Skeletal muscle satellite cell (primary cell): ENCODE data around the gene KLHL29.

ENCODE experiments used
- H3K27me3 ChIP-seq: 2 replicates; pipeline ENCODE4 v1.7.0; 2013; ENCODE audit warnings: low read length; ENCODE audit not compliant: control insufficient read depth, insufficient read depth
- H3K36me3 ChIP-seq: 2 replicates; pipeline ENCODE4 v1.7.0; 2013; ENCODE audit warnings: mild to moderate bottlenecking, control low read depth, low read length; ENCODE audit not compliant: insufficient read depth
- H3K4me1 ChIP-seq: 2 replicates; pipeline ENCODE4 v1.7.0; 2013; ENCODE audit warnings: low read length; ENCODE audit not compliant: control insufficient read depth, insufficient read depth
- H3K4me2 ChIP-seq: 2 replicates; pipeline ENCODE4 v1.7.0; 2013; ENCODE audit warnings: mild to moderate bottlenecking, low read length
- H3K4me3 ChIP-seq: 2 replicates; pipeline ENCODE4 v1.7.0; 2013; ENCODE audit warnings: low read length
- H3K9ac ChIP-seq: 2 replicates; pipeline ENCODE4 v1.7.0; 2013; ENCODE audit warnings: mild to moderate bottlenecking, low read depth, low read length, moderate library complexity
- H3K9me3 ChIP-seq: replicated peaks from 2 replicates; pipeline ENCODE4 v1.7.0; 2013; ENCODE audit warnings: mild to moderate bottlenecking, control low read depth, low read length

KLHL29 gene

GRCh38 chr2:23668756-23669304 lies 283.9 kb downstream of the KLHL29 start:
- Histone ChIP-seq H3K27me3 (no peaks in the 10 kb centered on the region), H3K9me3 (no peaks in the 10 kb centered on the region), H3K9ac (no peak overlapping the region), H3K4me3 (no peak overlapping the region), H3K4me2 (no peak overlapping the region), H3K4me1 (no peaks in the 10 kb centered on the region), H3K36me3 (no peaks in the 10 kb centered on the region)

GRCh38 chr2:23669413-23670244 lies 284.6 kb downstream of the KLHL29 start:
- Histone ChIP-seq H3K36me3 (no peaks in the 10 kb centered on the region), H3K4me3 (no peak overlapping the region), H3K4me1 (no peaks in the 10 kb centered on the region), H3K9ac (no peak overlapping the region), H3K9me3 (no peaks in the 10 kb centered on the region), H3K27me3 (no peaks in the 10 kb centered on the region), H3K4me2 (no peak overlapping the region)

DNA sequence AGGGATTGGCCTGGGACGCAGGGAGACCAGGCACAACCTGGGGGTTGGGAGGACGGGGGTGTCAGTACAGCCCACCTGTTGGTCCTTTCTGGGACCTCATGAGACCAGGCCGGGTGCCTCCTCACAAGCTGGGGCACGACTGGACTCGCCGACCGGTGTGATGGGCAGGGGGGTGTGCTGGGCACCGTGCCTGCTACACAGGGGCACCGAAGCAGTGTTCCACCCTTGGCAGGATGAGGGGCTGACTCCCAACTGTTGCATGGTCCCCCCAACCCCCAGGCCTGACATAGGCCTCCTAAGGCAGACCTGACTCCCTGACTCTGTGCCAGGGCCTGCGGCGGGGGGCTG lies 285.2 kb downstream of the KLHL29 start:
- no peak overlapping the region for H3K4me3 ChIP-seq
- no peak overlapping the region for H3K4me2 ChIP-seq
- H3K27me3 ChIP-seq, result no peaks in the 10 kb centered on the region
- no peak overlapping the region for H3K9ac ChIP-seq
- H3K9me3 ChIP-seq, result no peaks in the 10 kb centered on the region
- H3K36me3 ChIP-seq, result no peaks in the 10 kb centered on the region
- no peaks in the 10 kb centered on the region for H3K4me1 ChIP-seq

DNA sequence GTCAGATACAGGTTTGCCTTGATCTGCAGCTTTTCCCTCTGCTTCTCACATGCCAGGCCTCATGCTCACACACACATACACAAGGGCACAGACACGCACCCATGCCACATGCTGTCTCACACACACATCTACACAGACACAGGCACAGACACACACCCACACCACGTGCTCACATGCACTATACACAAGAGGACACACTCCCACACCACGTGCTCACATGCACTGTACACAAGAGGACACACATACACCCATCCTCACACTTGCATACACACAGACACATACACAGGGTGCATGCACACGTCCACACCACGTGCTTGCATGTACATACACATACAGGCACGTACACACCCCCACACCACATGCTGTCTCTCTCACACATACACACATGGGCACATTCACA lies 288.1 kb downstream of the KLHL29 start:
- no peaks in the 10 kb centered on the region for H3K27me3 ChIP-seq
- no peaks in the 10 kb centered on the region for H3K36me3 ChIP-seq
- no peaks in the 10 kb centered on the region for H3K9me3 ChIP-seq
- H3K4me1 ChIP-seq, result no peaks in the 10 kb centered on the region
- no peak overlapping the region for H3K4me2 ChIP-seq
- no peak overlapping the region for H3K9ac ChIP-seq
- no peak overlapping the region for H3K4me3 ChIP-seq

DNA sequence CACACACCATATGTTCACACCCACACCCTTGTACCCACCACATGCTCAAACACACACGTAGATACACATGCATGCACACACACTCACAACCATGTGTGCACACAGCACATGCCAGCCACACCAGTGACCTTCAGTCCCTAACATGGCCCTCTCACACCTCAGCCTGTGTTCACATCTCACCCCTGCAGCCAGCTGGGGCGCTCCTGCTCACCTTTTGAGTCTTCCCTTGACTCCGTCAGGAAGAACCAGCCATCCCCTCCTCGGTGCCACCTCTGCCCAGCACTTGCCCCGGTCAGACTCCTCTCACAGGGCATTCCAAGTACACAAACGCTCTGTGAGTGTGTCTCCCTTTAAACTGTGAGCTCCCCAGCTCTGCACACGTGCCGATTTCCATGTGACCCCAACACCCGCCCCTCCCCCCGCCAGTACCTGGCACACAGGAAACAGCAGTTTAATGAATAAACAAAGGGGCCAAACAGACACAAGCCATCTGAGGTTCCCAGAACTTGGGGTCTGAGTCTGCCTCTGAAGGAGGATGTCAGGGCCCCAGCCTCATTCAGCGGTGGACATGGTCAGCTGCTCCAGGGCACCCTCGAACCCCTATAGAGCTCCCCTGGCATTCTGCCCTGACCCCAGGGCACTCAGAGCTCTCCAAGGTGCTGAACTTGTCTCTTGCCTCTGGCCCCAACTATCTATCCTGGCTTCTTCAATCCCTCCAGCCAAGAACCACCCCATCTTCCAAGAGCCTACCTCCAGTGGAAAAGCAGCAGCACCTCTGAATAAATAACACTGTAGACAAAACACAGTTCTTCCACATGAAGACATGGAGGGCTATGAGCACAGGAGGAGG lies 289.1 kb downstream of the KLHL29 start:
- Histone ChIP-seq H3K9me3 (no peaks in the 10 kb centered on the region), H3K4me1 (no peaks in the 10 kb centered on the region)

GRCh38 chr2:23675506-23675905 lies 290.5 kb downstream of the KLHL29 start:
- H3K9ac ChIP-seq, result no peak overlapping the region
- no peaks in the 10 kb centered on the region for H3K36me3 ChIP-seq
- H3K4me3 ChIP-seq, result no peak overlapping the region
- H3K27me3 ChIP-seq, result no peaks in the 10 kb centered on the region
- H3K4me2 ChIP-seq, result no peak overlapping the region
- no peaks in the 10 kb centered on the region for H3K9me3 ChIP-seq
- H3K4me1 ChIP-seq, result no peaks in the 10 kb centered on the region

More for the DNA sequence above, 289.1 kb downstream of the KLHL29 start:
- no peak overlapping the region for H3K4me2 ChIP-seq
- no peaks in the 10 kb centered on the region for H3K27me3 ChIP-seq
- H3K4me3 ChIP-seq, result no peak overlapping the region
- H3K9ac ChIP-seq, result no peak overlapping the region
- no peaks in the 10 kb centered on the region for H3K36me3 ChIP-seq

DNA sequence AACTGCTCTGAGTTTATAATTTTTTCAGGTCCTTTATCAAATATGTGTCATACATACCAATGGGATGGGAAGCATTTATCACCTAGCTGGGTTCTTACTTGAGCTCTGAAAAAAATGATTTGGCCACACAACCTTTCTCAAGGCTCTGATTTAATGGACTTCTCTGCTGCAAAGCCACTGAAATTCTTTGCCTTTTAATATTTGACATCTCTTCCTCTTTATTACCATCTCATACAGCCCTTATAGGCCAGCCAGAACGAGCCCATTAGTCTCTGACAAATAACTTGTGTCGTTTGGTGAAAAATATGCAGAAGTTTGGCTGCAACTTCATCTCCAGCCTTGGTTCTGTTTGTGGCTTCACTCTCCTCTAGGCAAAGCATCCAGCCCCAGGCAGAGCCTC lies 292.9 kb downstream of the KLHL29 start:
- no peaks in the 10 kb centered on the region for H3K9me3 ChIP-seq

DNA sequence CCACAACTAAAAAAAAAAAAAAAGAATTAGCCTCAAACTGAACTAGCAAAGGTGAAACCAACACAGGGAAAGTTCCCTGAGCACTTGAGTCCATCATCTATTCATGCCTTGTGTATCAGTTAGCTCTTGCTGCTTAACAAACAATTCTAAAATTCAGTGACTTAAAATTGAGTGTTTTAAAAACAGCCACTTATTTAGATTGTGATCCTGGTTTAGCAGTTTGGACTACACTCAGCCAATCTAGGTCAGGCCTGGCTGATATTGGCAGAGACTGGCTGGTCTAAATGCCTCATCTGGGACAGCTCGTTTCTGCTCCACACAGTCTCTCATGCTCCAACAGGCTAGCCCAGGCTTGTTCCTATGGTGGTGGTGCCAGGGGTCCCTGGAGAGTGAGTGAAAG lies 294.1 kb downstream of the KLHL29 start:
- Histone ChIP-seq H3K4me1 (no peaks in the 10 kb centered on the region), H3K4me2 (no peak overlapping the region), H3K4me3 (no peak overlapping the region), H3K36me3 (no peaks in the 10 kb centered on the region), H3K9me3 (no peaks in the 10 kb centered on the region), H3K27me3 (no peaks in the 10 kb centered on the region), H3K9ac (no peak overlapping the region)

More for the DNA sequence above, 292.9 kb downstream of the KLHL29 start:
- Histone ChIP-seq H3K4me1 (no peaks in the 10 kb centered on the region), H3K4me2 (no peak overlapping the region), H3K4me3 (no peak overlapping the region), H3K27me3 (no peaks in the 10 kb centered on the region), H3K9ac (no peak overlapping the region), H3K36me3 (no peaks in the 10 kb centered on the region)

DNA sequence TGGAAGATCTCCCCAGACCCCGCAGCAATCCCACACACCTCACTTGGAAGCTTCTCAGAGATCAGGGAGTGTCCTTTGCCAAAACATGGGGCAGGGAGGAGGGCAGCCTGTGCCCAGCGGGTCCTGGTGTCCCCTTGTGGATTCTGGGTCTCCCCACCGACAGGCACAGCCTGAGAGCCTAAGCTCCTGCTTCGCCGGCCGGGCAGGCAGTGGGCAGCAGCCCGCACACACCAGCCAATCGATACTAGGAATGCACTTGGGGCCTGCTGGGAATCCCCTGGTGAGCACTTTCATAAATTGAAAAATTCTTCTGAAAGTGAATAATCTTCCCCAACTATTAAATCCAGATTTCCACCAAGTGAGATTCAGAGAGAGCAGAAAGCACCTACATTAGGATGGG lies 296.0 kb downstream of the KLHL29 start:
- Histone ChIP-seq H3K27me3 (no peaks in the 10 kb centered on the region), H3K9ac (no peak overlapping the region), H3K4me3 (no peak overlapping the region), H3K9me3 (no peaks in the 10 kb centered on the region), H3K36me3 (no peaks in the 10 kb centered on the region), H3K4me2 (no peak overlapping the region), H3K4me1 (no peaks in the 10 kb centered on the region)

GRCh38 chr2:23681356-23682140 lies 296.6 kb downstream of the KLHL29 start:
- Histone ChIP-seq H3K9ac (no peak overlapping the region), H3K9me3 (no peaks in the 10 kb centered on the region), H3K4me1 (no peaks in the 10 kb centered on the region), H3K36me3 (no peaks in the 10 kb centered on the region), H3K4me2 (no peak overlapping the region), H3K27me3 (no peaks in the 10 kb centered on the region), H3K4me3 (no peak overlapping the region)

DNA sequence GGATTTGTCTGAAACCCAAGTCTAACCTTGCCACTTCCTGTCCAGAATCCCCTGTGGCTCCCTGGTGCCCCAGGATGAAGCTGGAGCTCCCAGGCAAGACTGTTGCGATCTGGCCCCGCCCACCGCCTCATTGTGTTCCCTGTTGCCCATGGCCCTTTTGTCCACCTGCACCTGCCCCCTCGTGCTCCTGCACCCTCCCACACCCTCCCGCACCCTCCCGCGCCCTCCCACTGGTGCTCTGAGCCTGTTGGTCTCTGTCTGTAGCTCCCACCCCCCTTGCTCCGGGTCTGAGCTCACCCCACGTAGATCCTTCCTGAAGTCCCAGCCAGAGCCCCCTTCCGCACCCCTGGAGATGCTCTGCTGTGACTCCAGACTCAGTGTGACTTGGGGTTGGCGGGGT lies 297.5 kb downstream of the KLHL29 start:
- Histone ChIP-seq H3K4me1 (no peaks in the 10 kb centered on the region), H3K4me3 (no peak overlapping the region), H3K27me3 (no peaks in the 10 kb centered on the region), H3K36me3 (no peaks in the 10 kb centered on the region), H3K9me3 (no peaks in the 10 kb centered on the region), H3K4me2 (no peak overlapping the region), H3K9ac (no peak overlapping the region)
